ENCODE measurements around the gene CNPPD1. TPM values are rescaled to one million over a fixed set of nuclear protein-coding genes. Genes with fewer than 3 reads are reported as not detected.
A peak's percentile ranks its signal among the peaks of the same experiment; 100 is the strongest.

Gene CNPPD1
- total and polyA plus RNA-seq, 7 donors = 58.5 to 81.5 (median 71.7) TPM

DNA sequence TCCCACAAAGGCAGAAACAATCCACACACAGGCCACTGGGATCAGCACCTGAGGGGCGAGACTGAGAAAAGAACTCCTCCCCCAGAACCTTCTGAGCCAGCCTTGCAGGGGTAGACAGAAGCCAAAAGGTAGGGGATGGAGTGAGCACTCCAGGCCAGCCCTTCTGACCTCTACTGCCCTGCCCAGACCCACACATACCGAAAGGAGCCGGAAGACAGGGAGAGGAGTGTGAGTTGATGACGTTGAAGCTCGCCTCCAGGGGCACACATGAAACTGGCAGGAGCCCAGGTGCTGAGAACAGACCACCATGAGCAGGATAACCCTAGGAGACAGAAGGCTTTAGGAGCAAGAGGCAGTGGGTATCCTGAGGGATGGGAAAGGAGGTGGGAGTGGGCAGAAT lies 8.7 kb downstream of the CNPPD1 start:
- DNase-seq (no peak), ATAC-seq (no peak)
- Histone ChIP-seq H3K27me3 (ENCODE audit: insufficient read depth in 3 of 3, low read length in 2 of 3) (no peaks in the 10 kb centered on the region), H3K27ac (no peak overlapping the region), H3K9me3 (no peaks in the 10 kb centered on the region), H3K36me3 (ENCODE audit: insufficient read depth in 1 of 2, low read depth in 1 of 2) (peaks cover 0 to 10% of the 10 kb centered on the region in 2 donors), H3K4me3 (no peak overlapping the region), H3K4me1 (peaks cover 20% of the 10 kb centered on the region)
- whole genome bisulfite sequencing, 3 donors = 56 to 65% (median 64%) methylated on average over 5 of the region's 5 CpGs
- intact Hi-C loops (cut with DNase I) = loop anchor here in 1 of 2 donors (10.0 kb wide), 2 partner anchors 217 to 367 kb away; partner anchors contain the start of gene DNPEP
- TF ChIP-seq, protein P1, sequence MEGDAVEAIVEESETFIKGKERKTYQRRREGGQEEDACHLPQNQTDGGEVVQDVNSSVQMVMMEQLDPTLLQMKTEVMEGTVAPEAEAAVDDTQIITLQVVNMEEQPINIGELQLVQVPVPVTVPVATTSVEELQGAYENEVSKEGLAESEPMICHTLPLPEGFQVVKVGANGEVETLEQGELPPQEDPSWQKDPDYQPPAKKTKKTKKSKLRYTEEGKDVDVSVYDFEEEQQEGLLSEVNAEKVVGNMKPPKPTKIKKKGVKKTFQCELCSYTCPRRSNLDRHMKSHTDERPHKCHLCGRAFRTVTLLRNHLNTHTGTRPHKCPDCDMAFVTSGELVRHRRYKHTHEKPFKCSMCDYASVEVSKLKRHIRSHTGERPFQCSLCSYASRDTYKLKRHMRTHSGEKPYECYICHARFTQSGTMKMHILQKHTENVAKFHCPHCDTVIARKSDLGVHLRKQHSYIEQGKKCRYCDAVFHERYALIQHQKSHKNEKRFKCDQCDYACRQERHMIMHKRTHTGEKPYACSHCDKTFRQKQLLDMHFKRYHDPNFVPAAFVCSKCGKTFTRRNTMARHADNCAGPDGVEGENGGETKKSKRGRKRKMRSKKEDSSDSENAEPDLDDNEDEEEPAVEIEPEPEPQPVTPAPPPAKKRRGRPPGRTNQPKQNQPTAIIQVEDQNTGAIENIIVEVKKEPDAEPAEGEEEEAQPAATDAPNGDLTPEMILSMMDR (IDR thresholded peaks at IDR 0.05) = no peak

DNA sequence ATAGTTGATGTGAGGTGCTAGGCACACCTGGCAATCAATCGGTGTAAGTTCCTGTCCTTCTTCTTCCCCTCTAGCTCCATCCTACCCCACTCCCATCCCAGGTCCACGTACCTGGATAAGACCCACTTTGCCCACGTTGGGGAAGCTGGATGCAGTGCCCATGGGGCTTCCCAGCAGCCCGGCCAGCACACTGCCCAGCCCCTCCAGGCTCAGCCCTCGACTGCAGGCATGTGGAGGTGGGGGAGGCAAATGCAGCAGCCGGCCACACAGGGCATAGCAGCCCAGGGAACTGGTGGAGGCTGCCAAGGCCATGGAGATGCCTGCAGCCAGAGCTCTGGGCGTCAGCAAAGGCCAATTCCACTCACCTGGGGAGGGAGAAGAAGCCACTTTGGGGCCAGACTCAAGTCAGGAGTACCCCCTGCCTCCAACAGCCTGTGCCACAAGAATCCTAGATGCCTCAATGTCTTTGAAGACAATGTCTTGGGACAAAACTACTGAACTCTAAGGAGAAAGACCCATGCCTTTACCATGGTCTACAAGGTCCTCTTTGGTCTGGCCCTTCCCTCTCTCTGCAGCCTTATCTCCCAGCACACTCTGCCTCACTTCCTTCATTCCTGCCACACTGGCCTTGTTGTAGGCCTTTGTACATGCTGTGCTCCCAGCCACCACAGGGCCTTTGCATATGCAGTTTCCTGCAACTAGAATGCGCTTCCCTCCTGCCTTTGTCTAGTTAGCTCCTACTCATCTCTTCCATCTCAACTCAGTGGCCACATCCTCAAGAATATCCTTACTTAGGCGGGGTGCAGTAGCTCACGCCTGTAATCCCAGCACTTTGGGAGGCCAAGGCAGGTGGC lies 11.4 kb downstream of the CNPPD1 start:
- no peaks in the 10 kb centered on the region for H3K4me1 ChIP-seq
- no peaks in the 10 kb centered on the region for H3K36me3 ChIP-seq (ENCODE audit: insufficient read depth in 1 of 2, low read depth in 1 of 2)
- TF ChIP-seq, protein P1 (IDR thresholded peaks at IDR 0.05) = no peak
- ATAC-seq = no peak
- H3K4me3 ChIP-seq = no peak overlapping the region
- 82 to 85% (median 85%) methylated on average over 10 of the region's 10 CpGs for WGBS, 3 donors
- DNase-seq = no peak
- no peaks in the 10 kb centered on the region for H3K9me3 ChIP-seq
- intact Hi-C loops (cut with DNase I) = loop anchor here in 1 of 2 donors (10.0 kb wide), 2 partner anchors 220 to 370 kb away; partner anchors contain the start of gene DNPEP
- no peaks in the 10 kb centered on the region for H3K27me3 ChIP-seq (ENCODE audit: insufficient read depth in 3 of 3, low read length in 2 of 3)
- H3K27ac ChIP-seq = no peak overlapping the region

DNA sequence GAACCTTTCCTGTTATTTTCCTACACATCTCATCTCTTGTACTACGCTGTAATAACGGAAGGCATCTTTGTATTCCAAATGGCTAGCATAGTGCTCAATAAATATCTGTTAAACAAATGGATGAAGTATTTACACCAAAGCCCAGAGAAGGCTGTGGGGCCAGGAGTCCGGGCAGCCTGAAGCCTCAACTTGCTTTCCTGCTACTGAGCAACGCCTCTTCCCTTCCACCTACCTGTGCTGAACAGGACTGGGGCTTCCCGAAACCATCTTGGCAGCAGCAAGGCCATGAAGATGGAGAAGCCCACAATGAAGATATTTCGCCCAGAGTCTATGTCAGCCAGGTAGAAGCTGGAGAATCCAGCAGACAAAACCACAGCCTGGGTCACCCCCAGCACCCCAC lies 13.6 kb downstream of the CNPPD1 start:
- intact Hi-C loops (cut with DNase I) = loop anchor here (5.0 to 10.0 kb wide), 3 partner anchors 134 to 372 kb away; partner anchors contain the start of gene DNPEP (in 1 of the 2)
- DNase-seq (no peak), ATAC-seq (no peak)
- Histone ChIP-seq H3K36me3 (ENCODE audit: insufficient read depth in 1 of 2, low read depth in 1 of 2) (no peaks in the 10 kb centered on the region), H3K27ac (no peak overlapping the region), H3K4me3 (no peak overlapping the region), H3K27me3 (ENCODE audit: insufficient read depth in 3 of 3, low read length in 2 of 3) (no peaks in the 10 kb centered on the region), H3K4me1 (peaks cover 5% of the 10 kb centered on the region), H3K9me3 (no peaks in the 10 kb centered on the region)
- TF ChIP-seq, protein P1 (IDR thresholded peaks at IDR 0.05) = no peak
- 93 to 96% (median 95%) methylated on average over 6 of the region's 6 CpGs for WGBS, 3 donors

DNA sequence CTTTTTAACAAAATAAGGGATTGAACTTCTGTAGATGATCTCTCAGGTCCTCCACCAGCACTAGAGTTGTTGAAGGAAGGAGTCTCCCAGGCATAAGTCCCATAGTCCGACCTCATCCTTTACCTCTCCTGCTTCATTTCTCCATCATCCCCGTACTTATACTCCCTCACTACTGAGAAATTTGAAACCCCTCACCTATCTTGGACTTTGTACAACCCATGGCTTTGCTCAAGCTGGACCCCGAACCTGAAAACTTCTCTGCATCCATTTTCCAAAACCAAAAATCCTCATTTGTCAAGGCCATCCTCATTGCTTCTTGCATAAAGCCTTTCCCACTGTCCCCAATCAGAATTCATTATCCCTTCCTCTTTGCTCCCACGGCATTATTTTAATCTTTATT lies 15.6 kb downstream of the CNPPD1 start:
- Histone ChIP-seq H3K36me3 (ENCODE audit: insufficient read depth in 1 of 2, low read depth in 1 of 2) (peaks cover 0 to 17% of the 10 kb centered on the region in 2 donors), H3K9me3 (no peaks in the 10 kb centered on the region), H3K27ac (peak overlapping the region; percentile 93), H3K4me3 (peak overlapping the region; percentile 86), H3K27me3 (ENCODE audit: insufficient read depth in 3 of 3, low read length in 2 of 3) (no peaks in the 10 kb centered on the region), H3K4me1 (peaks cover 5% of the 10 kb centered on the region)
- no peak for DNase-seq
- ATAC-seq = no peak
- TF ChIP-seq, protein P1 (IDR thresholded peaks at IDR 0.05) = no peak
- intact Hi-C loops (cut with DNase I) = loop anchor here (5.0 to 10.0 kb wide), 3 partner anchors 136 to 374 kb away; partner anchors contain the start of gene DNPEP (in 1 of the 2)
- 70 to 79% (median 74%) methylated on average over 4 of the region's 4 CpGs for WGBS, 3 donors
